ENCODE measurements around the gene DLGAP1. TPM values are rescaled to one million over a fixed set of nuclear protein-coding genes. Genes with fewer than 3 reads are reported as not detected.
A peak's percentile ranks its signal among the peaks of the same experiment; 100 is the strongest.

DLGAP1 gene
- polyA plus RNA-seq, 1 of the 3 experiments (the other 2 are of a cell fraction) = not detected

GRCh38 chr18:3585656-3586509 is 869.2 kb downstream of the DLGAP1 start:
- no peaks in the 10 kb centered on the region for H3K27me3 ChIP-seq (ENCODE audit: insufficient read depth)

More at GRCh38 chr18:3585656-3586509, 869.2 kb downstream of the DLGAP1 start:
- WGBS (ENCODE audit: low lambda C conversion rate) = 58% methylated on average over 11 of the region's 12 CpGs
- ChIA-PET CTCF (interaction anchor here (0.6 to 3.7 kb wide), 37 partner anchors 8 to 305 kb away, joined by 3 to 49 read pairs (median 5); no protein-coding TSS in a partner anchor), POLR2A (interaction anchor here (0.6 kb wide), 1 partner anchor 16 kb away, joined by 4 read pairs; no protein-coding TSS in a partner anchor)
- H3K27ac ChIP-seq (ENCODE audit: low read depth in 2 of 2, low read length in 1 of 2) = peak overlapping the region in 1 of 2 experiments; percentile 24; a peak in 1 of 4 replicates
- H3K9me3 ChIP-seq = no peaks in the 10 kb centered on the region
- H3F3A ChIP-seq (replicated peaks; ENCODE audit: insufficient read depth) = no peaks in the 10 kb centered on the region
- no peak overlapping the region for H2AFZ ChIP-seq (ENCODE audit: low read depth)
- H3K4me3 ChIP-seq (ENCODE audit: low read depth in 2 of 2, low read length in 1 of 2) = no peak overlapping the region
- H3K9me2 ChIP-seq = no peaks in the 10 kb centered on the region
- DNase-seq = peak; percentile 73
- no peak overlapping the region for H3K4me2 ChIP-seq
- TF ChIP-seq REST (IDR thresholded peaks at IDR 0.05; ENCODE audit: low read depth, low read length) = no peak
- no peak for TF ChIP-seq ELF1 (IDR thresholded peaks at IDR 0.05)
- TF ChIP-seq NRF1 (IDR thresholded peaks at IDR 0.05; ENCODE audit: low read depth, low read length) = no peak
- no peak for TF ChIP-seq MEF2A (IDR thresholded peaks at IDR 0.05; ENCODE audit: borderline replicate concordance, low read depth)
- TF ChIP-seq CTCF (IDR thresholded peaks at IDR 0.05) = peak; percentile 76
- TF ChIP-seq MXI1 (IDR thresholded peaks at IDR 0.05; ENCODE audit: low read depth, low read length) = peak; percentile 43; the same call in 1 of the 2 replicates
- TF ChIP-seq YY1 (IDR thresholded peaks at IDR 0.05; ENCODE audit: low read depth) = no peak
- peak; percentile 95 for TF ChIP-seq SMC3 (IDR thresholded peaks at IDR 0.05; ENCODE audit: low read depth, low read length)
- TF ChIP-seq RAD21 (IDR thresholded peaks at IDR 0.05; ENCODE audit: low read length) = peak; percentile 80
- no peak for TF ChIP-seq FOSL2 (IDR thresholded peaks at IDR 0.05; ENCODE audit: borderline replicate concordance, low read depth)
- TF ChIP-seq POLR2AphosphoS5 (IDR thresholded peaks at IDR 0.05; ENCODE audit: low read depth, low read length) = no peak
- TF ChIP-seq TAF1 (IDR thresholded peaks at IDR 0.05; ENCODE audit: borderline replicate concordance, low read depth, low read length) = no peak
- TF ChIP-seq RXRA (IDR thresholded peaks at IDR 0.05; ENCODE audit: borderline replicate concordance, low read depth) = no peak
- no peak for TF ChIP-seq GATA2 (CRISPR knock-in tag; IDR thresholded peaks at IDR 0.05)
- no peak for TF ChIP-seq CHD2 (IDR thresholded peaks at IDR 0.05; ENCODE audit: low read length, partially characterized antibody)
- TF ChIP-seq TCF12 (IDR thresholded peaks at IDR 0.05) = no peak
- TF ChIP-seq USF1 (IDR thresholded peaks at IDR 0.05; ENCODE audit: borderline replicate concordance, low read depth) = no peak
- no peak for TF ChIP-seq TEAD4 (IDR thresholded peaks at IDR 0.05; ENCODE audit: borderline replicate concordance, insufficient read depth)
- TF ChIP-seq FOXM1 (IDR thresholded peaks at IDR 0.05; ENCODE audit: low read depth) = no peak
- no peak for TF ChIP-seq MAX (IDR thresholded peaks at IDR 0.05; ENCODE audit: low read depth)
- no peak for TF ChIP-seq SIN3A (IDR thresholded peaks at IDR 0.05; ENCODE audit: borderline replicate concordance, low read depth, low read length)
- no peak for TF ChIP-seq IRF3 (IDR thresholded peaks at IDR 0.05; ENCODE audit: low read depth, low read length)
- no peak for TF ChIP-seq EZH2phosphoT487 (IDR thresholded peaks at IDR 0.05; ENCODE audit: borderline replicate concordance, low read depth)
- peak; percentile 50; the same call in 1 of the 2 replicates for TF ChIP-seq NFIC (IDR thresholded peaks at IDR 0.05; ENCODE audit: borderline replicate concordance)
- peaks cover 0 to 11% of the 10 kb centered on the region in 2 experiments; a peak in 1 of 4 replicates for H3K4me1 ChIP-seq (ENCODE audit: control insufficient read depth in 1 of 2, insufficient read depth in 2 of 2, low read depth in 1 of 2, low read length in 1 of 2)
- H3K36me3 ChIP-seq (replicated peaks in 1 of 2; ENCODE audit: control insufficient read depth in 1 of 2, insufficient read depth in 2 of 2, low read length in 1 of 2) = no peaks in the 10 kb centered on the region
- no peak overlapping the region for H3K9ac ChIP-seq
- H4K20me1 ChIP-seq (ENCODE audit: insufficient read depth) = no peaks in the 10 kb centered on the region
- H3K79me2 ChIP-seq (ENCODE audit: insufficient read depth) = no peaks in the 10 kb centered on the region
